NB4 (cell line): ENCODE data around the gene PRDX6.

Experiments used
- CTCF ChIP-seq: IDR thresholded peaks from one replicate; pipeline ENCODE4 v1.5.1; 2012; ENCODE audit warnings: low read depth, low read length
- POLR2A ChIP-seq: IDR thresholded peaks from 2 replicates; pipeline ENCODE4 v1.6.1; 2011; ENCODE audit warnings: mild to moderate bottlenecking; ENCODE audit not compliant: insufficient read length; ENCODE audit errors: extremely low read depth

- TF ChIP-seq CTCF (no peak), POLR2A (no peak)
These were observed 27.1 kb downstream of the PRDX6 start for GRCh38 chr1:173504268-173504667.
